ENCODE measurements around the gene FAF2.
A peak's percentile ranks its signal among the peaks of the same experiment; 100 is the strongest.
"Not testable (repeated sequence)": the region's sequence is repeated elsewhere in the genome, so short reads cannot be mapped to it uniquely, and the experiment has no call there.

FAF2 gene

GRCh38 chr5:176447978-176448608, at the start of gene FAF2:
Gene FAF2 (plus strand): TSS chr5:176448385. CDS start chr5:176448408, 23 bp downstream.
- peak; percentile 98 for DNase-seq (ENCODE audit: low read depth)

GRCh38 chr5:176400382-176401156, 47.6 kb upstream of the FAF2 start:
- DNase-seq (ENCODE audit: low read depth) = no peak

GRCh38 chr5:176401281-176402205, 46.6 kb upstream of the FAF2 start:
- no peak for DNase-seq (ENCODE audit: low read depth)

- DNase-seq (ENCODE audit: low read depth) = no peak
Measured at GRCh38 chr5:176405656-176406435, 42.3 kb upstream of the FAF2 start.

GRCh38 chr5:176406436-176407052, 41.6 kb upstream of the FAF2 start:
- DNase-seq (ENCODE audit: low read depth) = no peak

GRCh38 chr5:176407456-176408251, 40.5 kb upstream of the FAF2 start:
- DNase-seq (ENCODE audit: low read depth) = no peak

- not testable (repeated sequence) for DNase-seq (ENCODE audit: low read depth)
Measured at GRCh38 chr5:176408252-176408573, 40.0 kb upstream of the FAF2 start.

- DNase-seq (ENCODE audit: low read depth) = no peak
Measured at GRCh38 chr5:176408590-176408989, 39.6 kb upstream of the FAF2 start.

- no peak for DNase-seq (ENCODE audit: low read depth)
Measured at GRCh38 chr5:176409765-176410164, 38.4 kb upstream of the FAF2 start.

GRCh38 chr5:176410486-176411180, 37.6 kb upstream of the FAF2 start:
- no peak for DNase-seq (ENCODE audit: low read depth)

GRCh38 chr5:176412517-176413254, 35.5 kb upstream of the FAF2 start:
- DNase-seq (ENCODE audit: low read depth) = no peak

- no peak for DNase-seq (ENCODE audit: low read depth)
Measured at GRCh38 chr5:176413255-176413565, 35.0 kb upstream of the FAF2 start.

GRCh38 chr5:176413709-176414191, 34.4 kb upstream of the FAF2 start:
- DNase-seq (ENCODE audit: low read depth) = no peak

- DNase-seq (ENCODE audit: low read depth) = no peak
Measured at GRCh38 chr5:176414704-176415103, 33.5 kb upstream of the FAF2 start.

GRCh38 chr5:176415240-176415951, 32.8 kb upstream of the FAF2 start:
- no peak for DNase-seq (ENCODE audit: low read depth)

GRCh38 chr5:176415952-176416924, 31.9 kb upstream of the FAF2 start, which contains the start of gene CLTB:
Gene CLTB (minus strand): TSS chr5:176416539. CDS start chr5:176416363, 176 bp downstream.
- DNase-seq (ENCODE audit: low read depth) = peak; percentile 75

- no peak for DNase-seq (ENCODE audit: low read depth)
Measured at GRCh38 chr5:176416965-176417364, 31.2 kb upstream of the FAF2 start.
